Right atrium auricular region (tissue), 2 donors: ENCODE data around the gene NBAS. TPM values are rescaled to one million over a fixed set of nuclear protein-coding genes. Genes with fewer than 3 reads are reported as not detected.

Source experiments
- DNase-seq: peaks from one replicate; pipeline ENCODE4 v3.0.0-alpha.2; 2019; ENCODE audit warnings: low spot score
- H3K27ac ChIP-seq, 2 donors: fragments of 200-600 bp; sonication (generic); 1 replicate in 1 of 2; 2 replicates in 1 of 2; pipeline ENCODE4 v1.5.1; 2016 to 2019
- H3K27me3 ChIP-seq, 2 donors: fragments of 200-600 bp; sonication (generic); one replicate each; pipeline versions ENCODE4 v1.5.1 to v1.6.0; 2017 to 2019
- H3K36me3 ChIP-seq: fragments of 200-600 bp; sonication (generic); one replicate; pipeline ENCODE4 v1.5.1; 2016
- H3K4me1 ChIP-seq, 2 donors: fragments of 200-600 bp; sonication (generic); one replicate each; pipeline versions ENCODE4 v1.5.1 to v1.6.0; 2017 to 2019
- H3K4me3 ChIP-seq, 2 donors: fragments of 200-600 bp; sonication (generic); 1 replicate in 1 of 2; 2 replicates in 1 of 2; pipeline ENCODE4 v1.5.1; 2017 to 2019; ENCODE audit warnings: mild to moderate bottlenecking in 1 of 2, moderate library complexity in 1 of 2
- H3K9me3 ChIP-seq, 2 donors: fragments of 200-600 bp; sonication (generic); one replicate each; pipeline ENCODE4 v1.5.1; 2019
- CTCF ChIP-seq, 2 donors: fragments of 200-600 bp; sonication (generic); IDR thresholded peaks; one replicate each; pipeline ENCODE4 v1.5.1; 2019; ENCODE audit warnings: antibody characterized with exemption in 2 of 2
- total RNA-seq, 2 donors: library from RNA; depleted of rRNA; stranded (reverse); fragments of >200 nt; gene quantifications; one replicate each; pipeline ENCODE4 v1.1.0, GENCODE V29; 2016

NBAS gene
- total RNA-seq, 2 donors from 2014 or later, result 31.1 to 39.1 TPM

- no peaks in the 10 kb centered on the region for H3K9me3 ChIP-seq
- no peak overlapping the region for H3K27ac ChIP-seq
- no peaks in the 10 kb centered on the region for H3K4me1 ChIP-seq
- peaks cover 97% of the 10 kb centered on the region for H3K36me3 ChIP-seq
- no peak for DNase-seq
- no peaks in the 10 kb centered on the region for H3K27me3 ChIP-seq
- H3K4me3 ChIP-seq, result no peak overlapping the region
- no peak for TF ChIP-seq CTCF (IDR thresholded peaks at IDR 0.05)
These were observed 40.5 kb upstream of the NBAS start for GRCh38 chr2:15601681-15602080.

GRCh38 chr2:15599994-15600393 is 38.9 kb upstream of the NBAS start:
- DNase-seq, result no peak
- Histone ChIP-seq H3K4me1 (peaks cover 0 to 1% of the 10 kb centered on the region in 2 donors), H3K4me3 (no peak overlapping the region), H3K36me3 (peaks cover 95% of the 10 kb centered on the region), H3K9me3 (no peaks in the 10 kb centered on the region), H3K27ac (no peak overlapping the region), H3K27me3 (no peaks in the 10 kb centered on the region)
- TF ChIP-seq CTCF (IDR thresholded peaks at IDR 0.05), result no peak

- Histone ChIP-seq H3K4me3 (no peak overlapping the region), H3K27ac (no peak overlapping the region), H3K27me3 (no peaks in the 10 kb centered on the region), H3K4me1 (peaks cover 0 to 26% of the 10 kb centered on the region in 2 donors), H3K36me3 (peaks cover 64% of the 10 kb centered on the region), H3K9me3 (no peaks in the 10 kb centered on the region)
- TF ChIP-seq CTCF (IDR thresholded peaks at IDR 0.05), result no peak
- DNase-seq, result no peak
These were observed 35.8 kb upstream of the NBAS start for GRCh38 chr2:15596968-15597367.

- Histone ChIP-seq H3K4me1 (peaks cover 0 to 27% of the 10 kb centered on the region in 2 donors), H3K9me3 (no peaks in the 10 kb centered on the region), H3K36me3 (peaks cover 58% of the 10 kb centered on the region), H3K4me3 (no peak overlapping the region), H3K27ac (no peak overlapping the region), H3K27me3 (no peaks in the 10 kb centered on the region)
- no peak for TF ChIP-seq CTCF (IDR thresholded peaks at IDR 0.05)
- no peak for DNase-seq
These were observed 35.2 kb upstream of the NBAS start for GRCh38 chr2:15596350-15596749.

GRCh38 chr2:15595936-15596335 is 34.8 kb upstream of the NBAS start:
- Histone ChIP-seq H3K27me3 (no peaks in the 10 kb centered on the region), H3K36me3 (peaks cover 54% of the 10 kb centered on the region), H3K27ac (no peak overlapping the region), H3K4me1 (peaks cover 0 to 31% of the 10 kb centered on the region in 2 donors), H3K9me3 (no peaks in the 10 kb centered on the region), H3K4me3 (no peak overlapping the region)
- DNase-seq, result no peak
- no peak for TF ChIP-seq CTCF (IDR thresholded peaks at IDR 0.05)

GRCh38 chr2:15595342-15595905 is 34.3 kb upstream of the NBAS start:
- H3K27ac ChIP-seq, result no peak overlapping the region
- no peak for TF ChIP-seq CTCF (IDR thresholded peaks at IDR 0.05)

More at GRCh38 chr2:15595342-15595905, 34.3 kb upstream of the NBAS start:
- Histone ChIP-seq H3K4me1 (peaks cover 0 to 31% of the 10 kb centered on the region in 2 donors), H3K9me3 (no peaks in the 10 kb centered on the region), H3K27me3 (no peaks in the 10 kb centered on the region), H3K36me3 (peaks cover 49% of the 10 kb centered on the region), H3K4me3 (no peak overlapping the region)
- DNase-seq, result no peak
